ENCODE data around the gene TCF7L1. TPM values are rescaled to one million over a fixed set of nuclear protein-coding genes. Genes with fewer than 3 reads are reported as not detected.

TCF7L1 gene
- total RNA-seq, 1 donor from 2014 or later = 48.3 TPM

- H3K4me1 Mint-ChIP-seq = peaks cover 5% of the 10 kb centered on the region
These were observed 22.1 kb upstream of the TCF7L1 start for GRCh38 chr2:85110991-85111560.

DNA sequence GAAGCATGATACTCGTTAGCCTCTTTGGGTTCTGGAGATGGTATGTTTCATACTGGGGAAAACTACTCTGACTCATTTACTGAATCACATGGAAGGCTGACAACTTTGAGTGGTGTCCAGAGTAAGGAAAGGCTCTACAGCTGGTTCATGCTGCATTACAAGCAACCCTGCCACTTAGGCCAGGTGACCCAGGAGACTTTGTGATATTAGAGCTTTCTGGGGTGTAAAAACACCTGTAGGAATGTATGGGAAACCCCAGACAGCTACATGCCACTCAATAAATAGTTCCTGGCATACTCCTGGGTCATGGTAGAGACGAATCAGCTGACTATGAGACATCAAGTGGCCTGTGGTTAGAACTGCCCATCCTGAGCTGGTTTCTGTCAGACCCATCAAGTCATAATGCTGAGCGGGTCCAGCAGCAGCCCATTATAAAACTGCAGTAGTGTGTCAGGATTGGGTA is 21.3 kb upstream of the TCF7L1 start:
- H3K27me3 Mint-ChIP-seq (ENCODE audit: low read depth) = peaks cover 20% of the 10 kb centered on the region
- H3K9me3 Mint-ChIP-seq = peaks cover 7% of the 10 kb centered on the region
- no peak overlapping the region for H3K4me3 Mint-ChIP-seq
- H3K36me3 Mint-ChIP-seq = no peaks in the 10 kb centered on the region
- H3K27ac Mint-ChIP-seq = no peak overlapping the region
- TF ChIP-seq, protein P1, sequence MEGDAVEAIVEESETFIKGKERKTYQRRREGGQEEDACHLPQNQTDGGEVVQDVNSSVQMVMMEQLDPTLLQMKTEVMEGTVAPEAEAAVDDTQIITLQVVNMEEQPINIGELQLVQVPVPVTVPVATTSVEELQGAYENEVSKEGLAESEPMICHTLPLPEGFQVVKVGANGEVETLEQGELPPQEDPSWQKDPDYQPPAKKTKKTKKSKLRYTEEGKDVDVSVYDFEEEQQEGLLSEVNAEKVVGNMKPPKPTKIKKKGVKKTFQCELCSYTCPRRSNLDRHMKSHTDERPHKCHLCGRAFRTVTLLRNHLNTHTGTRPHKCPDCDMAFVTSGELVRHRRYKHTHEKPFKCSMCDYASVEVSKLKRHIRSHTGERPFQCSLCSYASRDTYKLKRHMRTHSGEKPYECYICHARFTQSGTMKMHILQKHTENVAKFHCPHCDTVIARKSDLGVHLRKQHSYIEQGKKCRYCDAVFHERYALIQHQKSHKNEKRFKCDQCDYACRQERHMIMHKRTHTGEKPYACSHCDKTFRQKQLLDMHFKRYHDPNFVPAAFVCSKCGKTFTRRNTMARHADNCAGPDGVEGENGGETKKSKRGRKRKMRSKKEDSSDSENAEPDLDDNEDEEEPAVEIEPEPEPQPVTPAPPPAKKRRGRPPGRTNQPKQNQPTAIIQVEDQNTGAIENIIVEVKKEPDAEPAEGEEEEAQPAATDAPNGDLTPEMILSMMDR (IDR thresholded peaks at IDR 0.05; ENCODE audit: unreplicated experiment) = no peak
- DNase-seq (ENCODE audit: low spot score in 2 of 2, unreplicated experiment in 2 of 2) = no peak
- H3K4me1 Mint-ChIP-seq = peaks cover 1% of the 10 kb centered on the region

More at GRCh38 chr2:85110991-85111560, 22.1 kb upstream of the TCF7L1 start:
- Mint-ChIP-seq H3K27ac (no peak overlapping the region), H3K36me3 (no peaks in the 10 kb centered on the region), H3K4me3 (no peak overlapping the region), H3K9me3 (peaks cover 7% of the 10 kb centered on the region), H3K27me3 (ENCODE audit: low read depth) (peaks cover 18% of the 10 kb centered on the region)
- TF ChIP-seq, protein P1 (IDR thresholded peaks at IDR 0.05; ENCODE audit: unreplicated experiment) = no peak
- DNase-seq (ENCODE audit: low spot score in 2 of 2, unreplicated experiment in 2 of 2) = no peak

GRCh38 chr2:85112906-85113625 is 20.1 kb upstream of the TCF7L1 start:
- TF ChIP-seq, protein P1 (IDR thresholded peaks at IDR 0.05; ENCODE audit: unreplicated experiment) = no peak
- Mint-ChIP-seq H3K27me3 (ENCODE audit: low read depth) (peaks cover 20% of the 10 kb centered on the region), H3K9me3 (peaks cover 7% of the 10 kb centered on the region), H3K4me3 (no peak overlapping the region), H3K27ac (no peak overlapping the region), H3K36me3 (no peaks in the 10 kb centered on the region), H3K4me1 (no peaks in the 10 kb centered on the region)
- DNase-seq (ENCODE audit: low spot score in 2 of 2, unreplicated experiment in 2 of 2) = no peak

- Mint-ChIP-seq H3K9me3 (peaks cover 7% of the 10 kb centered on the region), H3K4me3 (no peak overlapping the region), H3K36me3 (no peaks in the 10 kb centered on the region), H3K27ac (no peak overlapping the region), H3K27me3 (ENCODE audit: low read depth) (peaks cover 20% of the 10 kb centered on the region), H3K4me1 (no peaks in the 10 kb centered on the region)
- no peak for DNase-seq (ENCODE audit: low spot score in 2 of 2, unreplicated experiment in 2 of 2)
- TF ChIP-seq, protein P1 (IDR thresholded peaks at IDR 0.05; ENCODE audit: unreplicated experiment) = no peak
These were observed 18.4 kb upstream of the TCF7L1 start for GRCh38 chr2:85114586-85115330.

DNA sequence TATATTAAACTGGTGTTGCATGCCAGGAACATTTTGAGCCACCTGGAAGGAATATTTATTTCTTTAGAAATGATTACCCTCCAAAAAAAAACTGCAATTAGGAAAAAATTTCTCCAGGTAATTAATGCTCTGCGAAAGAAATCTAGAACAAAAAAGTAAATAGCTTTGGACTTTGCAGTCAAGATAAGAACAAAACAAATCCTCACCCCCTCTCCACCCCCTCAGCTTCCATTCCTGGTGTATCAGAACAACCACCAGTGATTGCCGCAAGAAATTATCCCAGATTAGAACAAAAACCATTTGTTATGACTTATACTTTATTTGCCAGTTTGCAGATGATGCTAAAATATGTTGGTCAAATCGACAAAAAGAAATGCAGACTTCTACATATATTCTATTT is 17.0 kb upstream of the TCF7L1 start:
- H3K4me3 Mint-ChIP-seq = no peak overlapping the region
- TF ChIP-seq, protein P1 (IDR thresholded peaks at IDR 0.05; ENCODE audit: unreplicated experiment) = no peak
- no peaks in the 10 kb centered on the region for H3K4me1 Mint-ChIP-seq
- no peak for DNase-seq (ENCODE audit: low spot score in 2 of 2, unreplicated experiment in 2 of 2)
- H3K27ac Mint-ChIP-seq = no peak overlapping the region
- H3K9me3 Mint-ChIP-seq = peaks cover 5% of the 10 kb centered on the region
- H3K36me3 Mint-ChIP-seq = no peaks in the 10 kb centered on the region
- H3K27me3 Mint-ChIP-seq (ENCODE audit: low read depth) = peaks cover 20% of the 10 kb centered on the region

Data from mesothelial cell of epicardium (in vitro differentiated cells).